Measurements from ENCODE around the gene LHFPL5.

Gene LHFPL5

DNA sequence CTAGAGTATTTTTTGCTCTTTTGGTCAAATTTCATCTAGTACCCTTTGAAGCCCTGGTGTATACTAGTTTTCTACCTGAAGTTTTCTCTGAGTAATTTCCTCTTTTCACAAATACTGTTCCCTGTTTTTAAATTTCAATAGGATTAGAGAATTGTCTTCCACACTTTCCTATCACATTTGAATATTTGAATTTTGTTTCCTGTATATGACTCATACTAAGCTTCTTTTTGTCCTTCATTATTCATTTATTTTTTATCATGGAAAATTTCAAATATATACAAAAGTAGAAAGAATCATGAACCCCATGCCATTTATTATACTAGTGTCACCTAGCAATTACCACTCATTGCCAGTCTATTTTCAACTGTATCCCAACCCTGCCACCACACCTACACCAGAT is 52.7 kb downstream of the LHFPL5 start:
- no peak for DNase-seq

DNA sequence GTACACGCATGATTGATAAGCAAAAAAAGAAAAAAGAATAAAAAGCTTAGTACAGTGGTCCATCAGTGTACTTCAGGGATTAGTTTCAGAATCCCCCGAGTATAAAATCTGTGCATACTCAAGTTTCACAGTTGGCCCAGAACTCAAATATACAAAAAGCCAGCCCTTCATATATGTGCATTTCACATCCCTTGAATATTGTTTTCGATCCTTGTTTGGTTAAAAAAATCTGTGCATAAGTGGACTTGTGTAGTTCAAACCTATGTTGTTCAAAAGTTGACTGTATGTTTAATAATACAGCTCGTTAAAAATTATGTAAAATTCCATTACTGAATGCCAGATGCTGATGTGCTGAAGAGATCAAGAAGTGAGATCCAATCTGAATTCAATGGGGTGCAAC is 54.2 kb downstream of the LHFPL5 start:
- DNase-seq: no peak
